SK-N-SH (cell line): ENCODE measurements around the gene GTPBP10. TPM values are rescaled to one million over a fixed set of nuclear protein-coding genes. Genes with fewer than 3 reads are reported as not detected.

ENCODE experiments used
- CTCF ChIA-PET: fragments of 300-600, 350-600 bp; formaldehyde crosslinking; extraction: SDS; loops from one replicate; lab custom pipeline; 2021; lab: Yijun Ruan, JAX
- POLR2A ChIA-PET: fragments of 350-600 bp; sonication (Branson Sonifier 250); formaldehyde crosslinking; extraction: SDS; loops from one replicate; lab custom pipeline; 2020; ENCODE audit warnings: antibody characterized with exemption, inconsistent platforms; lab: Yijun Ruan, JAX
- DNase-seq: peaks from one replicate; pipeline ENCODE4 v3.0.0; 2012
- H2AFZ ChIP-seq: fragments of 200-600 bp; sonication (generic); 2 replicates; pipeline ENCODE4 v1.8.1; 2016; ENCODE audit warnings: antibody characterized with exemption, mild to moderate bottlenecking, low read depth
- H3F3A ChIP-seq: fragments of 200-600 bp; sonication (generic); replicated peaks from 2 replicates; pipeline ENCODE3; 2016; ENCODE audit warnings: antibody characterized with exemption, mild to moderate bottlenecking; ENCODE audit not compliant: insufficient read depth
- H3K27ac ChIP-seq, 2 experiments: fragments of 200-500 bp in 1 of 2; fragments of 200-600 bp in 1 of 2; sonication (Bioruptor generic) in 1 of 2; sonication (generic), shearing (Covaris generic) in 1 of 2; 2 replicates each; pipeline versions ENCODE4 v1.5.1 to v1.6.1; 2014 to 2016; ENCODE audit warnings: low read depth in 2 of 2, inconsistent platforms in 1 of 2, low read length in 1 of 2, mild to moderate bottlenecking in 1 of 2, mixed read lengths in 1 of 2
- H3K27me3 ChIP-seq: fragments of 200-600 bp; sonication (generic), shearing (Covaris generic); 2 replicates; pipeline ENCODE4 v1.6.1; 2016; ENCODE audit warnings: mixed run types; ENCODE audit not compliant: insufficient read depth
- H3K36me3 ChIP-seq, 2 experiments: fragments of 200-500 bp in 1 of 2; fragments of 200-600 bp in 1 of 2; sonication (Bioruptor generic) in 1 of 2; sonication (generic) in 1 of 2; replicated peaks in 1 of 2; 2 replicates each; pipeline versions ENCODE3 to v1.5.1; 2014 to 2016; ENCODE audit warnings: low read length in 1 of 2, mild to moderate bottlenecking in 1 of 2; ENCODE audit not compliant: insufficient read depth in 2 of 2, control insufficient read depth in 1 of 2
- H3K4me1 ChIP-seq, 2 experiments: fragments of 200-500 bp in 1 of 2; fragments of 200-600 bp in 1 of 2; sonication (Bioruptor generic) in 1 of 2; sonication (generic), shearing (Covaris generic) in 1 of 2; 2 replicates each; pipeline versions ENCODE4 v1.5.1 to v1.6.1; 2014 to 2016; ENCODE audit warnings: low read depth in 1 of 2, low read length in 1 of 2, mixed run types in 1 of 2; ENCODE audit not compliant: insufficient read depth in 2 of 2, control insufficient read depth in 1 of 2
- H3K4me2 ChIP-seq: fragments of 200-600 bp; sonication (generic), shearing (Covaris generic); 2 replicates; pipeline ENCODE4 v1.6.1; 2017; ENCODE audit warnings: mixed run types
- H3K4me3 ChIP-seq, 2 experiments: fragments of 200-500 bp in 1 of 2; fragments of 200-600 bp in 1 of 2; sonication (Bioruptor generic) in 1 of 2; sonication (generic), shearing (Covaris generic) in 1 of 2; 2 replicates each; pipeline versions ENCODE4 v1.5.1 to v1.8.1; 2014 to 2016; ENCODE audit warnings: low read depth in 2 of 2, inconsistent platforms in 1 of 2, low read length in 1 of 2, mild to moderate bottlenecking in 1 of 2, mixed read lengths in 1 of 2, moderate library complexity in 1 of 2
- H3K79me2 ChIP-seq: fragments of 200-600 bp; sonication (generic); 2 replicates; pipeline ENCODE4 v1.8.1; 2017; ENCODE audit warnings: mild to moderate bottlenecking; ENCODE audit not compliant: insufficient read depth
- H3K9ac ChIP-seq: fragments of 200-600 bp; sonication (generic); 2 replicates; pipeline ENCODE4 v1.6.1; 2017; ENCODE audit warnings: mixed run types
- H3K9me2 ChIP-seq: fragments of 200-600 bp; sonication (generic); 2 replicates; pipeline ENCODE4 v1.6.1; 2017; ENCODE audit warnings: mixed run types
- H3K9me3 ChIP-seq: fragments of 200-600 bp; sonication (generic); 2 replicates; pipeline ENCODE4 v1.6.1; 2017; ENCODE audit warnings: mixed run types, mild to moderate bottlenecking, moderate library complexity
- H4K20me1 ChIP-seq: fragments of 200-600 bp; sonication (generic); 2 replicates; pipeline ENCODE4 v1.6.1; 2017; ENCODE audit warnings: mild to moderate bottlenecking, mixed run types; ENCODE audit not compliant: insufficient read depth
- CHD2 ChIP-seq: fragments of 150-350 bp; IDR thresholded peaks from 2 replicates; pipeline ENCODE4 v1.6.1; 2018; ENCODE audit warnings: low read length; ENCODE audit not compliant: partially characterized antibody
- EP300 ChIP-seq, 2 experiments: IDR thresholded peaks; 2 replicates each; pipeline versions ENCODE4 v1.4.0 to v1.6.1; 2012; ENCODE audit warnings: borderline replicate concordance in 1 of 2, low read depth in 1 of 2, low read length in 1 of 2
- FOSL2 ChIP-seq: IDR thresholded peaks from 2 replicates; pipeline ENCODE4 v1.4.0; 2012; ENCODE audit warnings: low read depth, mild to moderate bottlenecking, moderate library complexity, borderline replicate concordance
- FOXJ3 ChIP-seq: sonication (generic); formaldehyde crosslinking; IDR thresholded peaks from 2 replicates; pipeline ENCODE4 v1.5.1; 2020; ENCODE audit warnings: mild to moderate bottlenecking, missing genetic modification reagents
- FOXM1 ChIP-seq: IDR thresholded peaks from 2 replicates; pipeline ENCODE4 v1.4.0; 2012; ENCODE audit warnings: low read depth, mild to moderate bottlenecking
- GATA2 ChIP-seq: sonication (generic); formaldehyde crosslinking; IDR thresholded peaks from 2 replicates; pipeline ENCODE4 v1.5.0; 2020; ENCODE audit warnings: mild to moderate bottlenecking, missing genetic modification reagents
- JUND ChIP-seq: IDR thresholded peaks from 2 replicates; pipeline ENCODE4 v1.4.0; 2012
- MAX ChIP-seq: IDR thresholded peaks from 2 replicates; pipeline ENCODE4 v1.4.0; 2012; ENCODE audit warnings: low read depth
- MXI1 ChIP-seq: IDR thresholded peaks from 2 replicates; pipeline ENCODE4 v1.6.1; 2012; ENCODE audit warnings: mild to moderate bottlenecking, low read depth, low read length, improper control_type of control experiment
- NFIC ChIP-seq: IDR thresholded peaks from 2 replicates; pipeline ENCODE4 v1.4.0; 2012; ENCODE audit warnings: borderline replicate concordance
- NRF1 ChIP-seq: IDR thresholded peaks from 2 replicates; pipeline ENCODE4 v1.6.1; 2012; ENCODE audit warnings: low read depth, mild to moderate bottlenecking, low read length
- PBX3 ChIP-seq: IDR thresholded peaks from 2 replicates; pipeline ENCODE4; 2012
- POLR2AphosphoS5 ChIP-seq: IDR thresholded peaks from 2 replicates; pipeline ENCODE4 v1.6.1; 2012; ENCODE audit warnings: low read depth, low read length
- RAD21 ChIP-seq: IDR thresholded peaks from 2 replicates; pipeline ENCODE4 v1.6.1; 2012; ENCODE audit warnings: mild to moderate bottlenecking, low read length
- RCOR1 ChIP-seq: fragments of 150-350 bp; IDR thresholded peaks from 2 replicates; pipeline ENCODE4 v1.6.1; 2017; ENCODE audit warnings: antibody characterized with exemption, low read length
- RFX5 ChIP-seq: IDR thresholded peaks from 2 replicates; pipeline ENCODE4 v1.6.1; 2012; ENCODE audit warnings: mild to moderate bottlenecking, improper control_type of control experiment, low read length
- SIN3A ChIP-seq: IDR thresholded peaks from 2 replicates; pipeline ENCODE4 v1.6.1; 2012; ENCODE audit warnings: low read depth, mild to moderate bottlenecking, low read length, moderate library complexity, borderline replicate concordance
- SMC3 ChIP-seq: IDR thresholded peaks from 2 replicates; pipeline ENCODE4 v1.6.1; 2012; ENCODE audit warnings: low read depth, low read length, improper control_type of control experiment
- TCF12 ChIP-seq: IDR thresholded peaks from 2 replicates; pipeline ENCODE4 v1.4.0; 2012
- TEAD4 ChIP-seq: IDR thresholded peaks from 2 replicates; pipeline ENCODE4 v1.4.0; 2012; ENCODE audit warnings: mild to moderate bottlenecking, borderline replicate concordance; ENCODE audit not compliant: insufficient read depth
- YY1 ChIP-seq: IDR thresholded peaks from 2 replicates; pipeline ENCODE4 v1.4.0; 2012; ENCODE audit warnings: low read depth, mild to moderate bottlenecking
- ZBTB33 ChIP-seq: IDR thresholded peaks from 2 replicates; pipeline ENCODE4 v1.4.0; 2012; ENCODE audit warnings: low read depth, borderline replicate concordance
- WGBS: methylation state at CpG from one replicate; pipeline ENCODE4 v1.1.6; 2017; ENCODE audit warnings: low lambda C conversion rate; 5-methylcytosine and 5-hydroxymethylcytosine counted together
- polyA plus RNA-seq, 3 experiments: library from polyadenylated mRNA; depleted of rRNA; stranded (reverse); fragments of >200 nt; gene quantifications; 2 replicates each; pipeline ENCODE4 v1.2.3, GENCODE V29; 2012
- TF ChIP-seq, protein P1 (sequence below): fragments of 150-350 bp; IDR thresholded peaks from 2 replicates; pipeline ENCODE4 v1.6.1; 2017; ENCODE audit warnings: antibody characterized with exemption, low read length, low read depth, borderline replicate concordance

The GTPBP10 gene
- polyA plus RNA-seq, 1 of the 3 experiments (the other 2 are of a cell fraction), result 8.5 TPM

DNA sequence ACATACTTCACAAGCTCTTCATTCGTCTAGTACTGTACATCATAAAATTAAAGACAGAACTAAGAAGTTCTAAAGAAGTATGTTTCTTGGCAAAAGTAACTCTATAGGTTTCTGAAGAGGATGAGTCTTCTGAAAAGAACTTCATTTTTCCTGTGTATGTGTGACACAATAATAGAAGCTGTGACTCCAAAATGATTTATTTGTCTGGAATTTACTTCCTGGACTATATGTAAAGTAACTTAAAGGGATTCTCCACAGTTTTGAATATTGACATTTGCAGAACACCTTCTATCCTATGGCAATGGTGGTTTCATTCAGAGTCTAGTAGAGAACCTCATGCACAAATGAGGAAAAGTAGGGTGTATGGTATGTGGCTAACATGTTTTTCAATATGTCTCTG, 36.9 kb downstream of the GTPBP10 start:
- Histone ChIP-seq H3K27ac (peak overlapping the region; percentile 53 to 95; a peak in 3 of 4 replicates), H3K4me1 (peaks cover 0 to 24% of the 10 kb centered on the region in 2 experiments; a peak in 3 of 4 replicates), H3F3A (peaks cover 54% of the 10 kb centered on the region), H3K9me2 (no peaks in the 10 kb centered on the region)
- 11% methylated on average over 1 of the region's 1 CpG for whole genome bisulfite sequencing
- CTCF ChIA-PET, result interaction anchor here (0.6 to 0.9 kb wide), 2 partner anchors 41 to 229 kb away, joined by 3 read pairs; partner anchors contain the start of gene STEAP1
- TF ChIP-seq FOXJ3 (CRISPR knock-in tag) (no peak), RAD21 (no peak), JUND (peak; percentile 76), PBX3 (peak; percentile 57), TCF12 (peak; percentile 70; the same call in 1 of the 2 replicates), EP300 (IDR thresholded peaks at IDR 0.05; ENCODE audit: borderline replicate concordance in 1 of 2, low read depth in 1 of 2, low read length in 1 of 2) (peak in 1 of 2 experiments; percentile 72; a peak in 1 of 4 replicates), RFX5 (no peak), MAX (no peak), POLR2AphosphoS5 (peak; percentile 12; the same call in 1 of the 2 replicates), FOSL2 (peak; percentile 82), CHD2 (no peak), RCOR1 (no peak), TEAD4 (0 out of 2 replicates have a peak, but pooled peaks have one; percentile 43), NFIC (peak; percentile 62; the same call in 1 of the 2 replicates), NRF1 (no peak)
- TF ChIP-seq, all 33 proteins: peak for 8
- Histone ChIP-seq H3K4me3 (peak overlapping the region in 1 of 2 experiments; percentile 7; a peak in 1 of 4 replicates), H2AFZ (no peak overlapping the region), H3K9me3 (peaks cover 12% of the 10 kb centered on the region; the same call in 1 of the 2 replicates), H3K27me3 (no peaks in the 10 kb centered on the region), H3K9ac (peak overlapping the region; percentile 64; the same call in 1 of the 2 replicates), H3K4me2 (peak overlapping the region; percentile 67), H3K36me3 (peaks cover 64 to 74% of the 10 kb centered on the region in 2 experiments), H4K20me1 (no peaks in the 10 kb centered on the region), H3K79me2 (peaks cover 19% of the 10 kb centered on the region)
- DNase-seq, result no peak
- POLR2A ChIA-PET, result no interaction called here

GRCh38 chr7:90383861-90384260, 37.3 kb downstream of the GTPBP10 start:
- H3K9ac ChIP-seq, result peak overlapping the region; percentile 64
- H3F3A ChIP-seq, result peaks cover 54% of the 10 kb centered on the region
- H3K4me1 ChIP-seq, result peaks cover 0 to 24% of the 10 kb centered on the region in 2 experiments; a peak in 3 of 4 replicates
- H3K79me2 ChIP-seq, result peaks cover 19% of the 10 kb centered on the region
- H3K9me3 ChIP-seq, result peaks cover 12% of the 10 kb centered on the region; the same call in 1 of the 2 replicates
- peaks cover 62 to 74% of the 10 kb centered on the region in 2 experiments for H3K36me3 ChIP-seq
- ChIA-PET POLR2A (no interaction called here), CTCF (interaction anchor here (0.6 to 0.9 kb wide), 2 partner anchors 40 to 230 kb away, joined by 3 read pairs; partner anchors contain the start of gene STEAP1)
- no peaks in the 10 kb centered on the region for H3K27me3 ChIP-seq
- H3K4me2 ChIP-seq, result peak overlapping the region; percentile 67
- H2AFZ ChIP-seq, result no peak overlapping the region
- WGBS, result 17% methylated on average over 3 of the region's 3 CpGs
- TF ChIP-seq YY1 (no peak), NRF1 (no peak), SIN3A (no peak), JUND (peak; percentile 36), FOXJ3 (CRISPR knock-in tag) (no peak), SMC3 (no peak), GATA2 (CRISPR knock-in tag) (no peak), PBX3 (peak; percentile 65), ZBTB33 (no peak), FOSL2 (peak; percentile 62), FOXM1 (0 out of 2 replicates have a peak, but pooled peaks have one; percentile 20), NFIC (no peak), MXI1 (no peak)
- TF ChIP-seq, protein P1, sequence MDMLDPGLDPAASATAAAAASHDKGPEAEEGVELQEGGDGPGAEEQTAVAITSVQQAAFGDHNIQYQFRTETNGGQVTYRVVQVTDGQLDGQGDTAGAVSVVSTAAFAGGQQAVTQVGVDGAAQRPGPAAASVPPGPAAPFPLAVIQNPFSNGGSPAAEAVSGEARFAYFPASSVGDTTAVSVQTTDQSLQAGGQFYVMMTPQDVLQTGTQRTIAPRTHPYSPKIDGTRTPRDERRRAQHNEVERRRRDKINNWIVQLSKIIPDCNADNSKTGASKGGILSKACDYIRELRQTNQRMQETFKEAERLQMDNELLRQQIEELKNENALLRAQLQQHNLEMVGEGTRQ, result no peak
- DNase-seq, result no peak
- no peak overlapping the region for H3K4me3 ChIP-seq
- H3K9me2 ChIP-seq, result no peaks in the 10 kb centered on the region
- H4K20me1 ChIP-seq, result no peaks in the 10 kb centered on the region
- H3K27ac ChIP-seq, result peak overlapping the region; percentile 53 to 95; a peak in 3 of 4 replicates
